GM12878 (cell line): ENCODE measurements around the gene RNF150. TPM values are rescaled to one million over a fixed set of nuclear protein-coding genes. Genes with fewer than 3 reads are reported as not detected.

Experiments
- ATAC-seq: fragments of 200-7000 bp; cut with Tn5 transposase; 3 replicates; pipeline ENCODE4 v1.9.1; 2020; ENCODE audit warnings: mild to moderate bottlenecking, moderate library complexity
- BruUV-seq: library from RNA; stranded (reverse); fragments of 400-500 nt; replicated peaks from 2 replicates; lab custom pipeline; 2021; lab: Mats Ljungman, UMichigan
- CTCF ChIA-PET: fragments of 300-600 bp; sonication (Branson Sonifier 250); formaldehyde crosslinking; extraction: SDS; loops from one replicate; lab custom pipeline; 2021; ENCODE audit warnings: inconsistent platforms; lab: Yijun Ruan, JAX
- POLR2A ChIA-PET: fragments of 350-600 bp; formaldehyde crosslinking; extraction: SDS; loops from one replicate; lab custom pipeline; 2021; ENCODE audit warnings: inconsistent platforms; lab: Charles Lee
- RAD21 ChIA-PET: fragments of 300-600 bp; sonication (Branson Sonifier 250); formaldehyde crosslinking; loops from one replicate; lab custom pipeline; 2023; ENCODE audit warnings: antibody characterized with exemption; ENCODE audit not compliant: unreplicated experiment; lab: Charles Lee
- SMC1A ChIA-PET: fragments of 300-600 bp; sonication (Branson Sonifier 250); formaldehyde crosslinking; loops from one replicate; lab custom pipeline; 2023; ENCODE audit not compliant: unreplicated experiment, uncharacterized antibody; lab: Charles Lee
- DNase-seq: peaks from one replicate; pipeline ENCODE4 v3.0.0-alpha.2; 2011; ENCODE audit warnings: low read depth, low spot score
- FAIRE-seq: peaks from 3 replicates; lab custom pipeline; 2011; peaks lifted over from hg19 to GRCh38; lab: Jason Lieb, UNC
- H2AFZ ChIP-seq: 2 replicates; pipeline ENCODE4 v1.6.0; 2011; ENCODE audit warnings: low read depth, low read length, control low read depth; ENCODE audit not compliant: control insufficient read depth
- H3K27ac ChIP-seq: 2 replicates; pipeline ENCODE4 v1.5.1; 2011; ENCODE audit warnings: control low read depth; ENCODE audit not compliant: control insufficient read depth, insufficient read depth
- H3K27me3 ChIP-seq, 2 experiments: replicated peaks in 1 of 2; 2 replicates each; pipeline versions ENCODE4 v1.6.0 to v1.6.1; 2011; ENCODE audit warnings: low read length in 1 of 2; ENCODE audit not compliant: control insufficient read depth in 2 of 2, insufficient read depth in 2 of 2
- H3K36me3 ChIP-seq, 2 experiments: 2 replicates each; pipeline ENCODE4 v1.5.1; 2011; ENCODE audit warnings: low read length in 1 of 2; ENCODE audit not compliant: control insufficient read depth in 2 of 2, insufficient read depth in 2 of 2
- H3K4me1 ChIP-seq: 2 replicates; pipeline ENCODE4 v1.6.1; 2011; ENCODE audit warnings: mild to moderate bottlenecking, low read length, moderate library complexity, mixed read lengths; ENCODE audit not compliant: control insufficient read depth, insufficient read depth
- H3K4me2 ChIP-seq: 2 replicates; pipeline ENCODE4 v1.6.0; 2011; ENCODE audit warnings: control low read depth; ENCODE audit not compliant: control insufficient read depth, insufficient read depth
- H3K4me3 ChIP-seq: fragments of 200-600 bp; sonication (generic); 2 replicates; pipeline ENCODE4 v1.5.1; 2016
- H3K79me2 ChIP-seq: 2 replicates; pipeline ENCODE4 v1.6.0; 2011; ENCODE audit warnings: low read length; ENCODE audit not compliant: control insufficient read depth, insufficient read depth
- H3K9ac ChIP-seq: 2 replicates; pipeline ENCODE4 v1.8.0; 2011; ENCODE audit warnings: low read length, control low read depth, mixed read lengths; ENCODE audit not compliant: control insufficient read depth, insufficient read depth
- H3K9me3 ChIP-seq: replicated peaks from 3 replicates; pipeline ENCODE4 v1.5.1; 2011; ENCODE audit warnings: mild to moderate bottlenecking, low read length; ENCODE audit not compliant: control insufficient read depth, insufficient read depth
- H4K20me1 ChIP-seq: 2 replicates; pipeline ENCODE4 v1.6.0; 2011; ENCODE audit not compliant: control insufficient read depth, insufficient read depth
- BRCA1 ChIP-seq: IDR thresholded peaks from 2 replicates; pipeline ENCODE4 v1.6.1; 2011; ENCODE audit warnings: low read depth, low read length, improper control_type of control experiment
- E4F1 ChIP-seq: fragments of 450-650 bp; IDR thresholded peaks from 2 replicates; pipeline ENCODE4 v1.6.1; 2018; ENCODE audit warnings: borderline replicate concordance, mild to moderate bottlenecking; ENCODE audit not compliant: partially characterized antibody
- EZH2 ChIP-seq: IDR thresholded peaks from 2 replicates; pipeline ENCODE4 v1.6.1; 2012; ENCODE audit warnings: low read depth, mild to moderate bottlenecking, control low read depth, inconsistent platforms, low read length, borderline replicate concordance; ENCODE audit not compliant: control insufficient read depth
- GATAD2B ChIP-seq: fragments of 450-650 bp; conservative IDR thresholded peaks from 2 replicates; pipeline ENCODE4 v1.6.1; 2017; ENCODE audit warnings: low read depth, mild to moderate bottlenecking, moderate library complexity
- HCFC1 ChIP-seq: fragments of 150-350 bp; IDR thresholded peaks from 2 replicates; pipeline ENCODE4 v1.6.1; 2014; ENCODE audit warnings: low read length
- HSF1 ChIP-seq: fragments of 150-350 bp; IDR thresholded peaks from 2 replicates; pipeline ENCODE4 v1.6.1; 2014; ENCODE audit warnings: mild to moderate bottlenecking, low read depth, low read length
- IKZF2 ChIP-seq, 2 experiments: fragments of 450-650 bp; IDR thresholded peaks; 2 replicates each; pipeline ENCODE4 v1.6.1; 2017; ENCODE audit warnings: mild to moderate bottlenecking in 2 of 2, moderate library complexity in 2 of 2
- SMC3 ChIP-seq: IDR thresholded peaks from 2 replicates; pipeline ENCODE4 v1.6.1; 2011; ENCODE audit warnings: low read length, improper control_type of control experiment, borderline replicate concordance
- TARDBP ChIP-seq: IDR thresholded peaks from 2 replicates; pipeline ENCODE4 v1.6.1; 2016; ENCODE audit warnings: borderline replicate concordance
- ZBED1 ChIP-seq: IDR thresholded peaks from 2 replicates; pipeline ENCODE4 v1.6.1; 2016; ENCODE audit warnings: borderline replicate concordance
- ZNF207 ChIP-seq: fragments of 450-650 bp; IDR thresholded peaks from 2 replicates; pipeline ENCODE4 v1.6.1; 2014; ENCODE audit warnings: antibody characterized with exemption, mild to moderate bottlenecking, borderline replicate concordance
- WGBS: methylation state at CpG from one replicate; pipeline ENCODE4 v1.1.6; 2016; ENCODE audit warnings: low lambda C conversion rate; ENCODE audit not compliant: insufficient replicate concordance, insufficient coverage; ENCODE audit errors: missing lambda C conversion rate; 5-methylcytosine and 5-hydroxymethylcytosine counted together
- in situ Hi-C: fragments of 300-500 bp; cut with MboI; formaldehyde crosslinking; loops from 9 replicates; pipeline ENCODE4 v1.14.3; 2018; ENCODE audit warnings: mixed read lengths
- intact Hi-C: fragments of 100-400 bp; cut with micrococcal nuclease; formaldehyde crosslinking; loops from one replicate; pipeline ENCODE4 v1.14.2; 2022; ENCODE audit not compliant: unreplicated experiment
- polyA plus RNA-seq, 11 experiments: library from polyadenylated mRNA; depleted of rRNA in 4 of 11; unstranded in 6 of 11; stranded (reverse) in 5 of 11; fragments of >200 nt; fragmentation: Nextera tagmentation in 4 of 11; fragmentation: Illumina TruSeq in 1 of 11; extraction: Ambion mirVana in 4 of 11; extraction: Trizol in 1 of 11; gene quantifications; 1 replicate in 1 of 11; 2 replicates in 10 of 11; pipeline versions ENCODE4 v1.2.1 to v1.2.3, GENCODE V29; 2011 to 2016; ENCODE audit warnings: inconsistent platforms in 2 of 11, missing spikeins in 2 of 11, low read depth in 1 of 11
- total RNA-seq, 4 experiments: library from RNA; depleted of rRNA in 3 of 4; stranded (reverse); fragments of >200 nt in 3 of 4; fragmentation: Illumina TruSeq in 1 of 4; extraction: Trizol in 1 of 4; gene quantifications; 2 replicates each; pipeline versions ENCODE4 v1.2.1 to v1.2.3, GENCODE V29; 2013 to 2021

The RNF150 gene
- total and polyA plus RNA-seq, 10 of the 15 experiments (the other 5 are each of a cell fraction or from before 2014, with no cell fraction given), result 0.01 to 2.3 (median 0.04) TPM; not detected in 6

GRCh38 chr4:140925417-140925816, 207.9 kb downstream of the RNF150 start:
- CTCF ChIA-PET, result no interaction called here
- RAD21 ChIA-PET, result no interaction called here
- no peaks in the 10 kb centered on the region for H3K4me1 ChIP-seq
- POLR2A ChIA-PET, result no interaction called here
- no peak overlapping the region for H3K4me2 ChIP-seq
- WGBS, result 39% methylated on average over 6 of the region's 6 CpGs
- H3K36me3 ChIP-seq, result no peaks in the 10 kb centered on the region
- intact Hi-C loops (no loop called here), in situ Hi-C loops (no loop called here)
- no peaks in the 10 kb centered on the region for H3K27me3 ChIP-seq
- ATAC-seq (no peak), FAIRE-seq (no peak), DNase-seq (no peak)
- H3K79me2 ChIP-seq, result no peaks in the 10 kb centered on the region
- H3K9me3 ChIP-seq, result no peaks in the 10 kb centered on the region
- H3K9ac ChIP-seq, result no peak overlapping the region
- TF ChIP-seq E4F1 (no peak), HSF1 (no peak), ZBED1 (no peak), GATAD2B (no peak), EZH2 (no peak), SMC3 (no peak), HCFC1 (no peak), TARDBP (no peak), ZNF207 (no peak), IKZF2 (IDR thresholded peaks at IDR 0.05) (no peak), BRCA1 (no peak)
- BruUV-seq, result no TSS peak
- no peak overlapping the region for H2AFZ ChIP-seq
- no peak overlapping the region for H3K27ac ChIP-seq
- H4K20me1 ChIP-seq, result no peaks in the 10 kb centered on the region
- H3K4me3 ChIP-seq, result no peak overlapping the region
- SMC1A ChIA-PET, result no interaction called here
